ENCODE measurements around the gene TNFAIP3.
"Not testable (repeated sequence)": the region's sequence is repeated elsewhere in the genome, so short reads cannot be mapped to it uniquely, and the experiment has no call there.

TNFAIP3 gene

GRCh38 chr6:137839076-137839475 is 28.0 kb upstream of the TNFAIP3 start:
- Histone ChIP-seq H3K9ac (ENCODE audit: insufficient read length) (no peak overlapping the region), H3K9me3 (ENCODE audit: low read depth, low read length) (no peaks in the 10 kb centered on the region), H3K4me3 (no peak overlapping the region), H3K27ac (no peak overlapping the region), H3K36me3 (ENCODE audit: insufficient read depth, low read length) (no peaks in the 10 kb centered on the region)
- no peak for DNase-seq (ENCODE audit: low read depth, low spot score)
- TF ChIP-seq EZH2 (IDR thresholded peaks at IDR 0.05) (no peak), POLR2AphosphoS5 (IDR thresholded peaks at IDR 0.05; ENCODE audit: borderline replicate concordance, low read depth, low read length) (no peak), FOXP2 (optimal IDR thresholded peaks at IDR 0.05; ENCODE audit: control extremely low read depth, extremely low read length, insufficient read depth) (no peak)

DNA sequence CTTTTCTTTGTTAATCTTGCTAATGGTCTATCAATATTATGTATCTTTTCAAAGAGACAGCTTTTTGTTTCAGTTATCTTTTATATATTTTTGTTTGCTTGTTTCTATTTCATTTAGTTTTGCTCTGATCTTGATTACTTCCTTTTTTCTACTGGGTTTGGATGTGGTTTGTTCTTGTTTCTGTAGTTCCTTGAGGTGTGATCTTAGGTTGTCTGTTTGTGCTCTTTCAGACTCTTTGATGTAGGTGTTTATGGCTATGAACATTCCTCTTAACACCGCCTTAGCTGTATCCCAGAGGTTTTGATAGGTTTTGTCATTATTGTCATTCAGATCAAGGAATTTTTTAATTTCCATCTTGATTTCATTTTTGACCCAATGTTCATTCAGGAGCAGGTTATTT is 26.8 kb upstream of the TNFAIP3 start:
- no peaks in the 10 kb centered on the region for H3K9me3 ChIP-seq (ENCODE audit: low read depth, low read length)

GRCh38 chr6:137843211-137843610 is 23.8 kb upstream of the TNFAIP3 start:
- DNase-seq (ENCODE audit: low read depth, low spot score) = no peak
- H3K4me3 ChIP-seq = no peak overlapping the region

More for the DNA sequence above, 26.8 kb upstream of the TNFAIP3 start:
- Histone ChIP-seq H3K9ac (ENCODE audit: insufficient read length) (no peak overlapping the region), H3K4me3 (no peak overlapping the region), H3K36me3 (ENCODE audit: insufficient read depth, low read length) (no peaks in the 10 kb centered on the region), H3K27ac (no peak overlapping the region)
- no peak for DNase-seq (ENCODE audit: low read depth, low spot score)
- TF ChIP-seq FOXP2 (optimal IDR thresholded peaks at IDR 0.05; ENCODE audit: control extremely low read depth, extremely low read length, insufficient read depth) = no peak
- TF ChIP-seq POLR2AphosphoS5 (IDR thresholded peaks at IDR 0.05; ENCODE audit: borderline replicate concordance, low read depth, low read length) = no peak
- no peak for TF ChIP-seq EZH2 (IDR thresholded peaks at IDR 0.05)

GRCh38 chr6:137844327-137844726 is 22.7 kb upstream of the TNFAIP3 start:
- H3K9me3 ChIP-seq (ENCODE audit: low read depth, low read length); H3K27ac ChIP-seq; H3K36me3 ChIP-seq (ENCODE audit: insufficient read depth, low read length); H3K9ac ChIP-seq (ENCODE audit: insufficient read length); DNase-seq (ENCODE audit: low read depth, low spot score); H3K4me3 ChIP-seq: not testable (repeated sequence)

More at GRCh38 chr6:137843211-137843610, 23.8 kb upstream of the TNFAIP3 start:
- Histone ChIP-seq H3K9me3 (ENCODE audit: low read depth, low read length) (no peaks in the 10 kb centered on the region), H3K27ac (no peak overlapping the region), H3K9ac (ENCODE audit: insufficient read length) (no peak overlapping the region), H3K36me3 (ENCODE audit: insufficient read depth, low read length) (no peaks in the 10 kb centered on the region)
- no peak for TF ChIP-seq POLR2AphosphoS5 (IDR thresholded peaks at IDR 0.05; ENCODE audit: borderline replicate concordance, low read depth, low read length)
- no peak for TF ChIP-seq EZH2 (IDR thresholded peaks at IDR 0.05)
- no peak for TF ChIP-seq FOXP2 (optimal IDR thresholded peaks at IDR 0.05; ENCODE audit: control extremely low read depth, extremely low read length, insufficient read depth)

- not testable (repeated sequence) for H3K4me3 ChIP-seq
Measured at GRCh38 chr6:137844773-137845172, 22.3 kb upstream of the TNFAIP3 start.

DNA sequence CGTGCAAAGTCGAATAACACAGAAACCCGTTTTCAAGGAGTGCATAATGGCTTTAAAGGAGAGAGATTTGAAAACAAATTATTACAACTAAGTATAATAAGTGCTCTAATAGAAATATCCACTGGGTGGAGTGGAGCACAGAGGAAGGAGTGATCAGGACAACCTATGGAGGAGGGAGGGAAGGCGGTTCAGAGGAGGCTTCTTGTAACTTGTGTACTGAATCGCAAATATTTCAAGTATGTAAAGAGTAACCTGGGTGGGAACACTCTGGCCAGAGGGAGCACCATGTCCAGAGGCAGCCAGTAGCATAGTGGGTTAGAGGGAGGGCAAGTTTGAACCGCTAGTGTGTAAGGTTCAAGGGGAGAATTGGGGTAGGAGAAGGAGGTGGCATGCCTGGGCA is 21.6 kb upstream of the TNFAIP3 start:
- H3K36me3 ChIP-seq (ENCODE audit: insufficient read depth, low read length) = no peaks in the 10 kb centered on the region
- H3K9me3 ChIP-seq (ENCODE audit: low read depth, low read length) = no peaks in the 10 kb centered on the region
- H3K9ac ChIP-seq (ENCODE audit: insufficient read length) = no peak overlapping the region
- no peak overlapping the region for H3K4me3 ChIP-seq
- H3K27ac ChIP-seq = no peak overlapping the region
- no peak for DNase-seq (ENCODE audit: low read depth, low spot score)
- TF ChIP-seq POLR2AphosphoS5 (IDR thresholded peaks at IDR 0.05; ENCODE audit: borderline replicate concordance, low read depth, low read length) (no peak), FOXP2 (optimal IDR thresholded peaks at IDR 0.05; ENCODE audit: control extremely low read depth, extremely low read length, insufficient read depth) (no peak), EZH2 (IDR thresholded peaks at IDR 0.05) (no peak)

More at GRCh38 chr6:137844773-137845172, 22.3 kb upstream of the TNFAIP3 start:
- H3K36me3 ChIP-seq (ENCODE audit: insufficient read depth, low read length); DNase-seq (ENCODE audit: low read depth, low spot score); H3K9ac ChIP-seq (ENCODE audit: insufficient read length); H3K27ac ChIP-seq; H3K9me3 ChIP-seq (ENCODE audit: low read depth, low read length): not testable (repeated sequence)

- no peak overlapping the region for H3K9ac ChIP-seq (ENCODE audit: insufficient read length)
- no peaks in the 10 kb centered on the region for H3K36me3 ChIP-seq (ENCODE audit: insufficient read depth, low read length)
- no peak for TF ChIP-seq POLR2AphosphoS5 (IDR thresholded peaks at IDR 0.05; ENCODE audit: borderline replicate concordance, low read depth, low read length)
- no peak for TF ChIP-seq EZH2 (IDR thresholded peaks at IDR 0.05)
- no peak for TF ChIP-seq FOXP2 (optimal IDR thresholded peaks at IDR 0.05; ENCODE audit: control extremely low read depth, extremely low read length, insufficient read depth)
- no peaks in the 10 kb centered on the region for H3K9me3 ChIP-seq (ENCODE audit: low read depth, low read length)
- no peak overlapping the region for H3K27ac ChIP-seq
- no peak for DNase-seq (ENCODE audit: low read depth, low spot score)
- H3K4me3 ChIP-seq = no peak overlapping the region
Measured at GRCh38 chr6:137846274-137846673, 20.8 kb upstream of the TNFAIP3 start.

- H3K9ac ChIP-seq (ENCODE audit: insufficient read length) = no peak overlapping the region
- H3K9me3 ChIP-seq (ENCODE audit: low read depth, low read length) = no peaks in the 10 kb centered on the region
- no peak for DNase-seq (ENCODE audit: low read depth, low spot score)
- no peak for TF ChIP-seq EZH2 (IDR thresholded peaks at IDR 0.05)
- TF ChIP-seq FOXP2 (optimal IDR thresholded peaks at IDR 0.05; ENCODE audit: control extremely low read depth, extremely low read length, insufficient read depth) = no peak
- no peak for TF ChIP-seq POLR2AphosphoS5 (IDR thresholded peaks at IDR 0.05; ENCODE audit: borderline replicate concordance, low read depth, low read length)
- H3K36me3 ChIP-seq (ENCODE audit: insufficient read depth, low read length) = no peaks in the 10 kb centered on the region
- no peak overlapping the region for H3K4me3 ChIP-seq
- H3K27ac ChIP-seq = no peak overlapping the region
Measured at GRCh38 chr6:137846772-137847313, 20.2 kb upstream of the TNFAIP3 start.

DNA sequence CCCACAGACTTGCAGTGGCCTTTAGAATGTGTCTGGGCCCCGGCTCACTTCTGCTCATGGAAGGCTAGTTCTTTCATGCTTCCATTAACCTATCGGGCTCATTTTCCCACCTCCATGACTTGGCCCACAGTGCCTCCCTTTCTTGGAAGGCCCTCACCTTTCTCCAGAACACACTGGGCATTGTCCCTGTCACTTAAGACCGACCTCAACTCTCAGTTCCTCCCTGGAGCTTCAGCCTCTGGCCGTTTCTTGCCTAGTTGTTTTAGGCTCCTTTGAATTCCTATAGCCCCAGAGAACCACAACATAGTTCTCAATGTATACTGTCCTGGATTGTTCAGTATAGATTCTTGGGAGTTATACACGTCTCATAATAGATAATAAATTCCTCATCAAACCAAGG is 19.3 kb upstream of the TNFAIP3 start:
- no peak overlapping the region for H3K4me3 ChIP-seq
- DNase-seq (ENCODE audit: low read depth, low spot score) = no peak
- H3K27ac ChIP-seq = no peak overlapping the region
- H3K9me3 ChIP-seq (ENCODE audit: low read depth, low read length) = no peaks in the 10 kb centered on the region
- no peak overlapping the region for H3K9ac ChIP-seq (ENCODE audit: insufficient read length)
- no peak for TF ChIP-seq POLR2AphosphoS5 (IDR thresholded peaks at IDR 0.05; ENCODE audit: borderline replicate concordance, low read depth, low read length)
- TF ChIP-seq EZH2 (IDR thresholded peaks at IDR 0.05) = no peak
- TF ChIP-seq FOXP2 (optimal IDR thresholded peaks at IDR 0.05; ENCODE audit: control extremely low read depth, extremely low read length, insufficient read depth) = no peak
- no peaks in the 10 kb centered on the region for H3K36me3 ChIP-seq (ENCODE audit: insufficient read depth, low read length)
